Parathyroid adenoma (tissue), 2 donors: ENCODE measurements around the gene FAM216B.

ENCODE experiments used
- H2AFZ ChIP-seq: fragments of 300-600 bp; sonication (generic); one replicate; pipeline ENCODE4 v1.7.0; 2017; ENCODE audit warnings: antibody characterized with exemption, mild to moderate bottlenecking
- H3K27ac ChIP-seq: fragments of 300-600 bp; sonication (generic); one replicate; pipeline ENCODE4 v1.7.0; 2017
- H3K27me3 ChIP-seq: fragments of 300-600 bp; sonication (generic); one replicate; pipeline ENCODE4 v1.7.0; 2017; ENCODE audit warnings: low read length; ENCODE audit not compliant: control insufficient read depth, insufficient read depth
- H3K36me3 ChIP-seq: fragments of 300-600 bp; sonication (generic); one replicate; pipeline ENCODE4 v1.7.0; 2017; ENCODE audit warnings: low read length; ENCODE audit not compliant: control insufficient read depth, insufficient read depth
- H3K4me1 ChIP-seq: fragments of 300-600 bp; sonication (generic); one replicate; pipeline ENCODE4 v1.7.0; 2017; ENCODE audit warnings: control low read depth
- H3K4me2 ChIP-seq: fragments of 300-600 bp; sonication (generic); one replicate; pipeline ENCODE4 v1.7.0; 2017; ENCODE audit warnings: low read length
- H3K4me3 ChIP-seq: fragments of 300-600 bp; sonication (generic); one replicate; pipeline ENCODE4 v1.7.0; 2017; ENCODE audit warnings: low read depth, low read length
- H3K79me2 ChIP-seq: fragments of 300-600 bp; sonication (generic); one replicate; pipeline ENCODE4 v1.7.0; 2017; ENCODE audit warnings: control low read depth
- H3K9ac ChIP-seq: fragments of 300-600 bp; sonication (generic); one replicate; pipeline ENCODE4 v1.7.0; 2017; ENCODE audit warnings: mild to moderate bottlenecking
- H3K9me3 ChIP-seq: fragments of 300-600 bp; sonication (generic); one replicate; pipeline ENCODE4 v1.7.0; 2017; ENCODE audit warnings: low read length; ENCODE audit not compliant: control insufficient read depth
- TF ChIP-seq, protein P1 (sequence below): fragments of 300-600 bp; sonication (generic); IDR thresholded peaks from one replicate; pipeline ENCODE4 v1.7.0; 2017; ENCODE audit warnings: antibody characterized with exemption, mild to moderate bottlenecking
- donor health status: primary hyperparathyroidism.

Gene FAM216B

GRCh38 chr13:42786715-42787114 is 5.3 kb downstream of the FAM216B start:
- H3K9ac ChIP-seq = no peak overlapping the region
- no peak overlapping the region for H3K4me3 ChIP-seq
- no peaks in the 10 kb centered on the region for H3K79me2 ChIP-seq
- TF ChIP-seq, protein P1, sequence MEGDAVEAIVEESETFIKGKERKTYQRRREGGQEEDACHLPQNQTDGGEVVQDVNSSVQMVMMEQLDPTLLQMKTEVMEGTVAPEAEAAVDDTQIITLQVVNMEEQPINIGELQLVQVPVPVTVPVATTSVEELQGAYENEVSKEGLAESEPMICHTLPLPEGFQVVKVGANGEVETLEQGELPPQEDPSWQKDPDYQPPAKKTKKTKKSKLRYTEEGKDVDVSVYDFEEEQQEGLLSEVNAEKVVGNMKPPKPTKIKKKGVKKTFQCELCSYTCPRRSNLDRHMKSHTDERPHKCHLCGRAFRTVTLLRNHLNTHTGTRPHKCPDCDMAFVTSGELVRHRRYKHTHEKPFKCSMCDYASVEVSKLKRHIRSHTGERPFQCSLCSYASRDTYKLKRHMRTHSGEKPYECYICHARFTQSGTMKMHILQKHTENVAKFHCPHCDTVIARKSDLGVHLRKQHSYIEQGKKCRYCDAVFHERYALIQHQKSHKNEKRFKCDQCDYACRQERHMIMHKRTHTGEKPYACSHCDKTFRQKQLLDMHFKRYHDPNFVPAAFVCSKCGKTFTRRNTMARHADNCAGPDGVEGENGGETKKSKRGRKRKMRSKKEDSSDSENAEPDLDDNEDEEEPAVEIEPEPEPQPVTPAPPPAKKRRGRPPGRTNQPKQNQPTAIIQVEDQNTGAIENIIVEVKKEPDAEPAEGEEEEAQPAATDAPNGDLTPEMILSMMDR = no peak
- H3K27ac ChIP-seq = no peak overlapping the region
- H3K4me1 ChIP-seq = no peaks in the 10 kb centered on the region
- no peak overlapping the region for H3K4me2 ChIP-seq
- no peaks in the 10 kb centered on the region for H3K9me3 ChIP-seq
- no peaks in the 10 kb centered on the region for H3K36me3 ChIP-seq
- H3K27me3 ChIP-seq = no peaks in the 10 kb centered on the region
- no peak overlapping the region for H2AFZ ChIP-seq

DNA sequence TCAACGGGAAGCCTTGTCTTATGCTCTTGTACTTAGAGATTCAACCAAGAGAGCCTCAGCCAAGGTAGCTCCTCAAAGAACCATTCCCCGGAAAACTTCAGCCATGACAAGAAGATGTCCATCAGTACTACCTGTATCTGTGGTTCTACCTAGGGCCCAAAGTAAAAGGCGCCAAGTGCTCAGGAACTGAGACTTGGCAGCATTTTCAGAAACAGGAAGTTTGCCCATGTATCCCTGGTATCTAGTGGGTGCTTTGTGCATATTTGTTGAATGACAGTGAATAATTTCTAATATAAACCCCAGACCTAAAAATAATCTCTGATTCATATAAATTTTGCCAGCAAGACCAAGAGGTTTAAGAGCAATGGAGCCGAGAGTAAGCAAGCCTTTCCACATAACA is 7.2 kb downstream of the FAM216B start:
- Histone ChIP-seq H3K4me2 (no peak overlapping the region), H3K27me3 (no peaks in the 10 kb centered on the region), H3K9ac (no peak overlapping the region), H3K9me3 (no peaks in the 10 kb centered on the region), H2AFZ (no peak overlapping the region), H3K27ac (no peak overlapping the region), H3K79me2 (no peaks in the 10 kb centered on the region), H3K4me1 (no peaks in the 10 kb centered on the region), H3K36me3 (no peaks in the 10 kb centered on the region), H3K4me3 (no peak overlapping the region)
- TF ChIP-seq, protein P1 = no peak

DNA sequence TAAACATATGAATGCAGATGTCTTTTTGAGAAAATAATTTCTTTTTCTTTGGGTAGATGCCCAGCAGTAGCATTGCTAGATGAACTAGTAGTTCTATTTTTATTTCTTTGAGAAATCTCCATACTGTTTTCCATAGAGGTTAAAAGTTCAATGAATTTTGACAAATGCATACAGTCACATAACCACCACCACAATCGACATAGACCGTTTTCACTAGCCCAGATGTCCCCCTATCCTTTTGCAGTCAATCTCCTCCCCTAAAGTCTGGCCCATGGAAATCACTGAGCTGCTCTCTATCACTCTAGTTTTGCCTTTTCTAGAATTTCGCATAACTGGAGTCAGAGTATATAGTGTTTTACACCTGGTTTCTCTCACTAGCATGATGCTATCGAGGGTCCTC is 10.8 kb downstream of the FAM216B start:
- TF ChIP-seq, protein P1 = no peak
- no peaks in the 10 kb centered on the region for H3K27me3 ChIP-seq
- H2AFZ ChIP-seq = no peak overlapping the region
- H3K9ac ChIP-seq = no peak overlapping the region
- no peaks in the 10 kb centered on the region for H3K79me2 ChIP-seq
- no peaks in the 10 kb centered on the region for H3K9me3 ChIP-seq
- H3K4me1 ChIP-seq = no peaks in the 10 kb centered on the region
- H3K4me3 ChIP-seq = no peak overlapping the region
- H3K27ac ChIP-seq = no peak overlapping the region
- no peak overlapping the region for H3K4me2 ChIP-seq
- H3K36me3 ChIP-seq = no peaks in the 10 kb centered on the region

GRCh38 chr13:42794577-42795275 is 13.3 kb downstream of the FAM216B start:
- Histone ChIP-seq H3K4me1 (no peaks in the 10 kb centered on the region), H3K27me3 (no peaks in the 10 kb centered on the region), H3K4me3 (no peak overlapping the region), H3K9ac (no peak overlapping the region), H3K27ac (no peak overlapping the region), H3K79me2 (no peaks in the 10 kb centered on the region), H3K9me3 (no peaks in the 10 kb centered on the region), H2AFZ (no peak overlapping the region), H3K4me2 (no peak overlapping the region), H3K36me3 (no peaks in the 10 kb centered on the region)
- TF ChIP-seq, protein P1 = no peak

- no peak overlapping the region for H3K27ac ChIP-seq
Observed at GRCh38 chr13:42795666-42796065, 14.3 kb downstream of the FAM216B start.

More at GRCh38 chr13:42795666-42796065, 14.3 kb downstream of the FAM216B start:
- no peaks in the 10 kb centered on the region for H3K36me3 ChIP-seq
- no peak overlapping the region for H3K9ac ChIP-seq
- no peak overlapping the region for H3K4me2 ChIP-seq
- TF ChIP-seq, protein P1 = no peak
- H3K4me3 ChIP-seq = no peak overlapping the region
- no peak overlapping the region for H2AFZ ChIP-seq
- no peaks in the 10 kb centered on the region for H3K79me2 ChIP-seq
- H3K27me3 ChIP-seq = no peaks in the 10 kb centered on the region
- H3K9me3 ChIP-seq = no peaks in the 10 kb centered on the region
- H3K4me1 ChIP-seq = no peaks in the 10 kb centered on the region
